ENCODE results near the gene PRCD. TPM values are rescaled to one million over a fixed set of nuclear protein-coding genes. Genes with fewer than 3 reads are reported as not detected.
A peak's percentile ranks its signal among the peaks of the same experiment; 100 is the strongest.
"Not testable (repeated sequence)": the region's sequence is repeated elsewhere in the genome, so short reads cannot be mapped to it uniquely, and the experiment has no call there.

PRCD gene
- total RNA-seq, 4 donors from 2014 or later = 1.2 to 5.1 (median 3.8) TPM

GRCh38 chr17:76515274-76515949, 24.4 kb upstream of the PRCD start:
- H3K36me3 ChIP-seq = no peaks in the 10 kb centered on the region
- H3K9me3 ChIP-seq = no peaks in the 10 kb centered on the region
- H3K4me3 ChIP-seq = peak overlapping the region in 3 of 4 donors; percentile 17 to 35 (median 32)
- H3K27ac ChIP-seq (replicated peaks in 1 of 4) = peak overlapping the region; percentile 57 to 69 (median 62)
- intact Hi-C loops (cut with DNase I) = no loop called here
- H3K27me3 ChIP-seq = peaks cover 0 to 10% (median 0%) of the 10 kb centered on the region in 4 donors
- H3K4me1 ChIP-seq = peaks cover 10 to 19% (median 12%) of the 10 kb centered on the region in 4 donors
- DNase-seq (ENCODE audit: extremely low spot score) = peak; percentile 96
- 46% methylated on average over 15 of the region's 22 CpGs for WGBS
- TF ChIP-seq, protein P1, sequence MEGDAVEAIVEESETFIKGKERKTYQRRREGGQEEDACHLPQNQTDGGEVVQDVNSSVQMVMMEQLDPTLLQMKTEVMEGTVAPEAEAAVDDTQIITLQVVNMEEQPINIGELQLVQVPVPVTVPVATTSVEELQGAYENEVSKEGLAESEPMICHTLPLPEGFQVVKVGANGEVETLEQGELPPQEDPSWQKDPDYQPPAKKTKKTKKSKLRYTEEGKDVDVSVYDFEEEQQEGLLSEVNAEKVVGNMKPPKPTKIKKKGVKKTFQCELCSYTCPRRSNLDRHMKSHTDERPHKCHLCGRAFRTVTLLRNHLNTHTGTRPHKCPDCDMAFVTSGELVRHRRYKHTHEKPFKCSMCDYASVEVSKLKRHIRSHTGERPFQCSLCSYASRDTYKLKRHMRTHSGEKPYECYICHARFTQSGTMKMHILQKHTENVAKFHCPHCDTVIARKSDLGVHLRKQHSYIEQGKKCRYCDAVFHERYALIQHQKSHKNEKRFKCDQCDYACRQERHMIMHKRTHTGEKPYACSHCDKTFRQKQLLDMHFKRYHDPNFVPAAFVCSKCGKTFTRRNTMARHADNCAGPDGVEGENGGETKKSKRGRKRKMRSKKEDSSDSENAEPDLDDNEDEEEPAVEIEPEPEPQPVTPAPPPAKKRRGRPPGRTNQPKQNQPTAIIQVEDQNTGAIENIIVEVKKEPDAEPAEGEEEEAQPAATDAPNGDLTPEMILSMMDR (IDR thresholded peaks at IDR 0.05) = no peak
- TF ChIP-seq EP300 (IDR thresholded peaks at IDR 0.05) (no peak), POLR2AphosphoS5 (IDR thresholded peaks at IDR 0.05) (peak; percentile 58 to 64), POLR2A (IDR thresholded peaks at IDR 0.05; ENCODE audit: low read depth) (no peak)

GRCh38 chr17:76517638-76518038, 22.2 kb upstream of the PRCD start:
- 95% methylated on average over 10 of the region's 11 CpGs for WGBS
- H3K27ac ChIP-seq (replicated peaks in 1 of 4) = no peak overlapping the region
- H3K36me3 ChIP-seq = no peaks in the 10 kb centered on the region
- H3K4me1 ChIP-seq = peaks cover 6 to 13% (median 10%) of the 10 kb centered on the region in 4 donors
- H3K27me3 ChIP-seq = peaks cover 0 to 25% (median 0%) of the 10 kb centered on the region in 4 donors
- TF ChIP-seq POLR2AphosphoS5 (IDR thresholded peaks at IDR 0.05) (no peak), POLR2A (IDR thresholded peaks at IDR 0.05; ENCODE audit: low read depth) (no peak), EP300 (IDR thresholded peaks at IDR 0.05) (no peak)
- TF ChIP-seq, protein P1 (IDR thresholded peaks at IDR 0.05) = no peak
- H3K4me3 ChIP-seq = no peak overlapping the region
- intact Hi-C loops (cut with DNase I) = no loop called here
- H3K9me3 ChIP-seq = no peaks in the 10 kb centered on the region
- no peak for DNase-seq (ENCODE audit: extremely low spot score)

- 71% methylated on average over 15 of the region's 15 CpGs for WGBS
- Histone ChIP-seq H3K36me3 (no peaks in the 10 kb centered on the region), H3K9me3 (no peaks in the 10 kb centered on the region), H3K27ac (replicated peaks in 1 of 4) (no peak overlapping the region), H3K4me3 (no peak overlapping the region), H3K27me3 (peaks cover 0 to 28% (median 0%) of the 10 kb centered on the region in 4 donors), H3K4me1 (peaks cover 17 to 22% (median 20%) of the 10 kb centered on the region in 4 donors)
- intact Hi-C loops (cut with DNase I) = no loop called here
- no peak for DNase-seq (ENCODE audit: extremely low spot score)
- TF ChIP-seq EP300 (IDR thresholded peaks at IDR 0.05) = no peak
- TF ChIP-seq POLR2AphosphoS5 (IDR thresholded peaks at IDR 0.05) = no peak
- no peak for TF ChIP-seq POLR2A (IDR thresholded peaks at IDR 0.05; ENCODE audit: low read depth)
- TF ChIP-seq, protein P1 (IDR thresholded peaks at IDR 0.05) = no peak
Observed at GRCh38 chr17:76519048-76519966, 20.5 kb upstream of the PRCD start.

GRCh38 chr17:76521262-76521661, 18.6 kb upstream of the PRCD start:
- H3K4me3 ChIP-seq = no peak overlapping the region

GRCh38 chr17:76521683-76522082, 18.2 kb upstream of the PRCD start:
- H3K27ac ChIP-seq (replicated peaks in 1 of 4); DNase-seq (ENCODE audit: extremely low spot score); H3K9me3 ChIP-seq; H3K36me3 ChIP-seq; H3K4me3 ChIP-seq: not testable (repeated sequence)
- intact Hi-C loops (cut with DNase I) = loop anchor here (2.0 to 5.0 kb wide), 2 partner anchors 36 to 65 kb away; no protein-coding TSS in a partner anchor
- 88% methylated on average over 10 of the region's 10 CpGs for WGBS
- Histone ChIP-seq H3K4me1 (peaks cover 21 to 22% (median 22%) of the 10 kb centered on the region in 4 donors), H3K27me3 (peaks cover 0 to 29% (median 0%) of the 10 kb centered on the region in 4 donors)

More at GRCh38 chr17:76521262-76521661, 18.6 kb upstream of the PRCD start:
- 95% methylated on average over 6 of the region's 7 CpGs for WGBS
- TF ChIP-seq POLR2AphosphoS5 (IDR thresholded peaks at IDR 0.05) (no peak), EP300 (IDR thresholded peaks at IDR 0.05) (no peak), POLR2A (IDR thresholded peaks at IDR 0.05; ENCODE audit: low read depth) (no peak)
- TF ChIP-seq, protein P1 (IDR thresholded peaks at IDR 0.05) = no peak
- no peaks in the 10 kb centered on the region for H3K9me3 ChIP-seq
- intact Hi-C loops (cut with DNase I) = loop anchor here (5.0 kb wide), 1 partner anchor 36 kb away; no protein-coding TSS in a partner anchor
- peaks cover 21 to 22% (median 22%) of the 10 kb centered on the region in 4 donors for H3K4me1 ChIP-seq
- no peak for DNase-seq (ENCODE audit: extremely low spot score)
- H3K27ac ChIP-seq (replicated peaks in 1 of 4) = no peak overlapping the region
- no peaks in the 10 kb centered on the region for H3K36me3 ChIP-seq
- H3K27me3 ChIP-seq = peaks cover 0 to 28% (median 0%) of the 10 kb centered on the region in 4 donors

All from esophagus muscularis mucosa (tissue), 4 donors.